ENCODE results near the gene MAT2A. TPM values are rescaled to one million over a fixed set of nuclear protein-coding genes. Genes with fewer than 3 reads are reported as not detected.

MAT2A gene
- total and polyA plus RNA-seq, 2 donors (not counting 1 experiment from before 2014, with no cell fraction given), result 133 to 177 TPM

DNA sequence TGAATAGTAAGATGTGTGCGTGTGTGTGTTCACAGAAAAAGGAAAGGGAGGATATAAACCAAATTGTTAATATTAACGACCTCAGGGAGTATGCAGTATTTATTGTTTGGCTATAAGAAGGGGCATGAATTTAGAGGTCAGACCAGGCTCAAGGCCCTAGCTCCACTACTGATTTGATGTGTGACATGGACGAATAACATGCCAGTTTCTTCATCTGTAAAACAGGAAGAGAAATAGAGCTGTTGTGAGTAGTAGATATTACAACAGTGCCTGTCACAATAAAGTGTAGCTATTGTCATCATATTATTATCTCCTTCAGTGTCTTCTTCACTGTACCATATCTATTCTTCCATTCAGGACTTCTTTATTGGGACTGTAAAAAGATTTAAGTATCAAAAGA lies 4.1 kb upstream of the MAT2A start:
- Histone ChIP-seq H3K36me3 (replicated peaks in 1 of 2; ENCODE audit: control extremely low read depth in 1 of 2, control insufficient read depth in 1 of 2, extremely low read depth in 1 of 2, insufficient read depth in 2 of 2, low read length in 1 of 2) (no peaks in the 10 kb centered on the region), H2AFZ (ENCODE audit: insufficient read depth, low read depth, low read length, poor library complexity, severe bottlenecking) (no peak overlapping the region), H3K4me3 (ENCODE audit: control extremely low read depth in 1 of 5, extremely low read depth in 1 of 5, insufficient read depth in 1 of 5, low read depth in 2 of 5, low read length in 4 of 5) (no peak overlapping the region), H3K79me2 (ENCODE audit: control insufficient read depth, insufficient read depth, low read length) (peaks cover 9% of the 10 kb centered on the region), H3K27me3 (replicated peaks in 1 of 4; ENCODE audit: control extremely low read depth in 1 of 4, control insufficient read depth in 3 of 4, insufficient read depth in 4 of 4, low read length in 3 of 4) (no peaks in the 10 kb centered on the region), H3K9ac (ENCODE audit: low read length) (no peak overlapping the region), H3K4me2 (replicated peaks; ENCODE audit: low read depth, low read length, poor library complexity, severe bottlenecking) (no peak overlapping the region), H3K27ac (ENCODE audit: low read length in 2 of 2) (no peak overlapping the region), H3K4me1 (ENCODE audit: control insufficient read depth in 2 of 2, insufficient read depth in 2 of 2, low read length in 2 of 2) (peaks cover 4 to 14% of the 10 kb centered on the region in 2 donors), H3K9me3 (ENCODE audit: control extremely low read depth in 1 of 3, control insufficient read depth in 2 of 3, insufficient read depth in 1 of 3, low read length in 2 of 3) (no peaks in the 10 kb centered on the region), H4K20me1 (ENCODE audit: control insufficient read depth, insufficient read depth, low read length, poor library complexity, severe bottlenecking) (peaks cover 3% of the 10 kb centered on the region)
- ChIA-PET POLR2A (interaction anchor here (0.6 kb wide), 1 partner anchor 10 kb away, joined by 3 read pairs; no protein-coding TSS in a partner anchor), CTCF (interaction anchor here (0.6 to 3.5 kb wide), 4 partner anchors 17 to 245 kb away, joined by 3 to 15 read pairs (median 4); partner anchors contain the start of gene SH2D6)
- ATAC-seq (ENCODE audit: low read depth), result no peak
- Mint-ChIP-seq H3K4me1 (peaks cover 10% of the 10 kb centered on the region), H3K9me3 (ENCODE audit: insufficient read depth) (no peaks in the 10 kb centered on the region), H3K27me3 (peaks cover 4% of the 10 kb centered on the region), H3K27ac (no peak overlapping the region), H3K4me3 (no peak overlapping the region)
- WGBS (ENCODE audit: insufficient coverage), result 50% methylated on average over 1 of the region's 3 CpGs
- intact Hi-C loops (cut with micrococcal nuclease), result loop anchor here (10.0 kb wide), 1 partner anchor 170 kb away; no protein-coding TSS in a partner anchor
- no peak for TF ChIP-seq EZH2 (IDR thresholded peaks at IDR 0.05; ENCODE audit: borderline replicate concordance, insufficient read depth, low read depth, low read length, poor library complexity, severe bottlenecking)
- TF ChIP-seq, protein P1, sequence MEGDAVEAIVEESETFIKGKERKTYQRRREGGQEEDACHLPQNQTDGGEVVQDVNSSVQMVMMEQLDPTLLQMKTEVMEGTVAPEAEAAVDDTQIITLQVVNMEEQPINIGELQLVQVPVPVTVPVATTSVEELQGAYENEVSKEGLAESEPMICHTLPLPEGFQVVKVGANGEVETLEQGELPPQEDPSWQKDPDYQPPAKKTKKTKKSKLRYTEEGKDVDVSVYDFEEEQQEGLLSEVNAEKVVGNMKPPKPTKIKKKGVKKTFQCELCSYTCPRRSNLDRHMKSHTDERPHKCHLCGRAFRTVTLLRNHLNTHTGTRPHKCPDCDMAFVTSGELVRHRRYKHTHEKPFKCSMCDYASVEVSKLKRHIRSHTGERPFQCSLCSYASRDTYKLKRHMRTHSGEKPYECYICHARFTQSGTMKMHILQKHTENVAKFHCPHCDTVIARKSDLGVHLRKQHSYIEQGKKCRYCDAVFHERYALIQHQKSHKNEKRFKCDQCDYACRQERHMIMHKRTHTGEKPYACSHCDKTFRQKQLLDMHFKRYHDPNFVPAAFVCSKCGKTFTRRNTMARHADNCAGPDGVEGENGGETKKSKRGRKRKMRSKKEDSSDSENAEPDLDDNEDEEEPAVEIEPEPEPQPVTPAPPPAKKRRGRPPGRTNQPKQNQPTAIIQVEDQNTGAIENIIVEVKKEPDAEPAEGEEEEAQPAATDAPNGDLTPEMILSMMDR (IDR thresholded peaks at IDR 0.05), result no peak
- no peak for DNase-seq

DNA sequence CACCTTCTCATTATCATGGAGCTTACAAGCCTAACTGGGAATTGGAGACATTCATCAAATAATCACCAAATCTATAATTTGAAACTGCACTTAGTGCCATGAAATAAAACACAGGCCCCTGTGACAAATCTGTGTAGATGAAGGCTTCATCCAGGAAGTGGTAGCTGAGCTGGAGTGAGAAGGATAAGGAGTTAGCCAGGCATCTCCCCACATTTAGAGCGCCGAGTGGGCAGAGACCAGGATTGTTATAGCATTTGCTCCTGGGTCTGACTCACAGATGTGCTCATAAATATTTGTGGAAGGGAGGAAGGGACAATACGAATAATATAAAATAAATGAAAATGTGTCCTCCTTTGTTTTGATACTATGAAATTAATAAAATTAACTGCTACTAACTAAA lies 2.5 kb upstream of the MAT2A start:
- no peak for ATAC-seq (ENCODE audit: low read depth)
- Histone ChIP-seq H3K27me3 (replicated peaks in 1 of 4; ENCODE audit: control extremely low read depth in 1 of 4, control insufficient read depth in 3 of 4, insufficient read depth in 4 of 4, low read length in 3 of 4) (no peaks in the 10 kb centered on the region), H3K4me3 (ENCODE audit: control extremely low read depth in 1 of 5, extremely low read depth in 1 of 5, insufficient read depth in 1 of 5, low read depth in 2 of 5, low read length in 4 of 5) (no peak overlapping the region), H2AFZ (ENCODE audit: insufficient read depth, low read depth, low read length, poor library complexity, severe bottlenecking) (no peak overlapping the region), H3K4me2 (replicated peaks; ENCODE audit: low read depth, low read length, poor library complexity, severe bottlenecking) (no peak overlapping the region), H3K27ac (ENCODE audit: low read length in 2 of 2) (no peak overlapping the region), H3K9ac (ENCODE audit: low read length) (no peak overlapping the region), H4K20me1 (ENCODE audit: control insufficient read depth, insufficient read depth, low read length, poor library complexity, severe bottlenecking) (peaks cover 19% of the 10 kb centered on the region), H3K36me3 (replicated peaks in 1 of 2; ENCODE audit: control extremely low read depth in 1 of 2, control insufficient read depth in 1 of 2, extremely low read depth in 1 of 2, insufficient read depth in 2 of 2, low read length in 1 of 2) (peaks cover 3 to 5% of the 10 kb centered on the region in 2 experiments), H3K79me2 (ENCODE audit: control insufficient read depth, insufficient read depth, low read length) (peaks cover 24% of the 10 kb centered on the region), H3K9me3 (ENCODE audit: control extremely low read depth in 1 of 3, control insufficient read depth in 2 of 3, insufficient read depth in 1 of 3, low read length in 2 of 3) (no peaks in the 10 kb centered on the region), H3K4me1 (ENCODE audit: control insufficient read depth in 2 of 2, insufficient read depth in 2 of 2, low read length in 2 of 2) (peaks cover 20 to 27% of the 10 kb centered on the region in 2 donors)
- Mint-ChIP-seq H3K27ac (no peak overlapping the region), H3K27me3 (no peaks in the 10 kb centered on the region), H3K4me3 (no peak overlapping the region), H3K9me3 (ENCODE audit: insufficient read depth) (no peaks in the 10 kb centered on the region), H3K4me1 (peaks cover 26% of the 10 kb centered on the region)
- intact Hi-C loops (cut with micrococcal nuclease), result loop anchor here (10.0 kb wide), 1 partner anchor 168 kb away; no protein-coding TSS in a partner anchor
- no peak for DNase-seq
- WGBS (ENCODE audit: insufficient coverage), result 100% methylated on average over 1 of the region's 3 CpGs
- ChIA-PET CTCF (interaction anchor here (3.5 to 7.8 kb wide), 2 partner anchors 15 to 117 kb away, joined by 15 to 104 read pairs; partner anchors contain the start of gene SH2D6), POLR2A (no interaction called here)
- TF ChIP-seq, protein P1 (IDR thresholded peaks at IDR 0.05), result no peak
- TF ChIP-seq EZH2 (IDR thresholded peaks at IDR 0.05; ENCODE audit: borderline replicate concordance, insufficient read depth, low read depth, low read length, poor library complexity, severe bottlenecking), result no peak

Data from B cell (primary cell).